GM12892 (cell line): ENCODE data around the gene DDX20.
A peak's percentile ranks its signal among the peaks of the same experiment; 100 is the strongest.
"Not testable (repeated sequence)": the region's sequence is repeated elsewhere in the genome, so short reads cannot be mapped to it uniquely, and the experiment has no call there.

Experiments
- DNase-seq: peaks from one replicate; pipeline ENCODE4 v3.0.0; 2011; ENCODE audit not compliant: insufficient read length
- FAIRE-seq: peaks from 2 replicates; lab custom pipeline; 2011; peaks lifted over from hg19 to GRCh38; lab: Jason Lieb, UNC
- POLR2A ChIP-seq: IDR thresholded peaks from 2 replicates; pipeline ENCODE4 v1.6.1; 2011; ENCODE audit warnings: low read depth, low read length, control low read depth
- POLR2AphosphoS5 ChIP-seq: IDR thresholded peaks from 2 replicates; pipeline ENCODE4 v1.6.1; 2011; ENCODE audit warnings: low read depth, low read length, control low read depth
- TAF1 ChIP-seq: IDR thresholded peaks from 2 replicates; pipeline ENCODE4 v1.6.1; 2011; ENCODE audit warnings: low read depth, mild to moderate bottlenecking, control low read depth, low read length, borderline replicate concordance

The DDX20 gene

DNA sequence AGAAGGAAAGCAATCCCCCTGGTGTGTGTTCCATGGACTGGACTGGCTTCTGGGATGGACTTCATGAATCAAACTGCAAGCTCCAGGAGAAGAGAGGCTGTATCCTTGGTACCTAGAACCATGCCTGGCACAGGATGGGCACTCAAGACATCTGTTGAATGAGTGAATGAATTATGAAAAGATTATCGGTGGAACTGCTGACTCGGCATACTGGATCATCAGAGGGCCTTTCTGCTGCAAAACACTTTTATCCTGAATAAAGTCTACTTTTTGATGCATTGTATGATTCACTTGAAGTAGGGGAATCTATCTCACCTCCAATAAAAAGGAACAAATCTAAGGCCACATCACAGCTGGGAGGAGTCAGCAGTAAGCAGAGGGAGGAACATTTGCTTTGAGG is 42.9 kb downstream of the DDX20 start:
- no peak for FAIRE-seq
- no peak for TF ChIP-seq TAF1
- no peak for TF ChIP-seq POLR2AphosphoS5
- TF ChIP-seq POLR2A, result no peak

DNA sequence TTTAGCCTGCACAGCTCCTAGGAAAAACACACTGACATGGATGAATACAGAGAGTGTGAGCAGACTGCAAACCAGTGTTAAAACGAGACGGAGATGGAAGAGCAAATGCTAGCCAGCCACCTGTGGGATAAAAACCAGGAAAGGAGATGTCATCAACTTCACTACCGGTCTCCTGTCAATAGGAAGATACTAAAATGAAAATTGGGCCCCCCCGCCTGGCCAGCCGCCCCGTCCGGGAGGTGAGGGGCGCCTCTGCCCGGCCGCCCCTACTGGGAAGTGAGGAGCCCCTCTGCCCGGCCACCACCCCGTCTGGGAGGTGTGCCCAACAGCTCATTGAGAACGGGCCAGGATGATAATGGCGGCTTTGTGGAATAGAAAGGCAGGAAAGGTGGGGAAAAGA is 44.0 kb downstream of the DDX20 start:
- FAIRE-seq, DNase-seq: not testable (repeated sequence)

More for the DNA sequence above, 42.9 kb downstream of the DDX20 start:
- no peak for DNase-seq

DNA sequence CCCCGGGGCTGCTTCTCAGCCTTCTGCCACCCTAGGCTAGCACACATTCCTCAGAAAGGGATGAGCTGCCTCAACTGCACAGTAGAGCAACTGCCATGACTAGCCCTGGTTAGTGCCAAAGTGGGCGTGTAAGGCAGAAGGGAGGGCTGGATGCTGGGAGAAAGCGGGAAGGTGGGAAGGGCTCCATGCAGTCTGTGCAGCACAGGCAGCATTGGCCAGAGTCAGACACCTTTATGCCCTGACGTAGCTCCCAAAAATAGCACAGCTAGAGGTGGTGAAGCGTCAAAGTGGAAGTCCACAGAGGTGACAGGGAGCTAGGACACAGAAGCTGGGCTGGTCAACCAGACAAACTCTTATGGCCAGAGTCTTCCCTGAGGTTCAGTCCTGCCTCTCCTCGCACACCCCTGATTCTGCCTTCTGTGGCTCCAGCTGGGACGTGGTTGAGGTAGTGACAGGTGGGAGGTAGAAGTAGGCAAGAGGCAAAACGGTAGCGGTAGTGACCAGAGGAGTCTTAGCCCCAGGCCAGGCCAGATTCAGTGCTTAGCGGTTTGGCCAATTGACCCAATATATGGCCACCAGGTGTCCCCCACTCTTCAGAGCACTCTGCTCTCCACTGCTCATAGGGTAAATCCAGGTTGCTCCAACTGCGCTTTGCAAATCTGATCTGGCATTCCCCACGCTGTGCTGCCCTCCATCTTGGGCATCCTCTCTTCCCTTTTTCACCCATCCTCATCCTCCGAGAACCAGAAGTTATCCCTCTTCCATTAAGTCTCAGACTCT is 45.6 kb downstream of the DDX20 start:
- DNase-seq (no peak), FAIRE-seq (no peak)

DNA sequence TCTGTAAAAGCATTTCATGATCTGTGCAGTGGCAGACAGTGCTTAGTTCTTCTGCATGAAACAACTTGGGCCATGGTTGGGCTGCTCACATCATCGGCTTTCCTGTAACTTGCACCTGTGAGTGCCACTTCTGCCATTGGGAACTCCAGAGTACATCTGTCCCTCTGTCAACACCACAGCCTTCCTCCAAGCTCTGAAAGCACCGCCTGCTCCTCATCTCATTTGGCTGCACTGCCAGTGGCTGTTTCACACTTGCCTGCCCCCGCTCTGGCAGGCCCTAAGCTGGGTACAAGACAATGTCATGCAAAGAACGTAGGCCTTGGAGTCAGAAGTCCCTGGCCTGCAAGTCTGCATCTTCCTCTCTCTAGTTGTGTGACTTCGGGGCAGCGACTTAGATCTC is 46.4 kb downstream of the DDX20 start:
- TF ChIP-seq TAF1, result no peak
- FAIRE-seq (no peak), DNase-seq (no peak)

More for the DNA sequence above, 45.6 kb downstream of the DDX20 start:
- TF ChIP-seq POLR2AphosphoS5, result no peak
- no peak for TF ChIP-seq POLR2A
- TF ChIP-seq TAF1, result no peak

DNA sequence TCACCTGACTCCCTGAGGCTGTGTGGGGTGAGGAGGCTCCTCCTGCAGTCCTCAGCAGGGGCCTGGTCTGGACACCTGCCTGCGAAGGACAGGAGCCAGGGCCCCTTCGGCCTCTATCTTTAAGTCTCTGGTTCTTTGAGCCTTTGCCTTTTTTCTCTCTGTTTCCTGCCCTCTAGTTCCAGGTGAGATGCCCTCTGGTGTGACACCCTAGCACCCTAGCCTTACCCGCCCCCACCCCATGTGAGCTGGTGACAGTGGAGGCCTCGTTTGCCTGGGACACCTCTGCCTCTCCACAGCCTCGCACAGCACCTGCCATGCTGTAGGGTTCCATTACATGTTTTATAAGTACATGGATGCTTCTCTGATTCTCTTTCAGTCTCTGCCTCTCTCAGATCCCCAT is 47.3 kb downstream of the DDX20 start:
- DNase-seq (no peak), FAIRE-seq (no peak)
- TF ChIP-seq POLR2AphosphoS5, result no peak
- TF ChIP-seq POLR2A, result no peak
- TF ChIP-seq TAF1, result no peak

DNA sequence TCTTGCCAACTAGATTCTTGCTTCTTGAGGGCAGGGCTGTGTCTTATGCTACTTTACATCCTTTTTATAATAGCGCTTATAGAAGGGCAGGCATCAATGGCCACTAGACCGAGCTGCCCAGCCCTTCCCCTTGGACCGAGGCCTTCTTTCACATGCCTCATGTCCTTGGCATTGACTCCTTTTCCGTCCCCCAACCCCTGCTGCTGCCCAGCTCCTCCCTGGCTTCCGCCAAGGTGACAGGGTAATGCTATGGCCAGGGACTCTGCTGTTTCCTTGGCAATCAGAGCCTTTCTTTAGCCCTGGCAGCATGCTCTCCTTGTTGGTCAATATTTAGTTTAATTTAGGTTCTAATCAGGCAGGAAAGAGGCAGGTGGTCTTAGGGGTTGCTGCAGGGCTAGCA is 48.2 kb downstream of the DDX20 start:
- TF ChIP-seq POLR2A (no peak), TAF1 (no peak), POLR2AphosphoS5 (no peak)
- no peak for FAIRE-seq
- DNase-seq, result no peak

DNA sequence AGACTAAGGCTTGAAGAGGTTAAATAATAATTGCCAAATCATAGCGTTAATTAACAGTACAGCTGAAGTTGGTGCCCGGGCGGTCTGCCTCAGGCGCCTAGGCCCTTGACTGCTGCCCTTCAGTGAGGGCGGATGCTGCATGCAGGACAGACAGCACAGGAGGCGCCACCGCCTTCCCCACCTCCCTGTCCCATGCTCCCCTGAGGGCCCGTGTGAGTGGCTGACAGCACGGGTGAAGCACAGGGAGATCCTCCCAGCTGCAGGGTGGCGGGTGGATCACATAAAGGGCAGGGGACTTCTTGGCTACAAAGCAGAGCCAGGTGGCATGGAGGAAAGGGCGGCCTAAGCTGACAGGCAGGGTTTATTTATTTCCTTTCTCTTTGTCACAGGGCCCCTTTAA is 49.1 kb downstream of the DDX20 start:
- FAIRE-seq (no peak), DNase-seq (no peak)
- no peak for TF ChIP-seq TAF1
- no peak for TF ChIP-seq POLR2A
- TF ChIP-seq POLR2AphosphoS5, result no peak

DNA sequence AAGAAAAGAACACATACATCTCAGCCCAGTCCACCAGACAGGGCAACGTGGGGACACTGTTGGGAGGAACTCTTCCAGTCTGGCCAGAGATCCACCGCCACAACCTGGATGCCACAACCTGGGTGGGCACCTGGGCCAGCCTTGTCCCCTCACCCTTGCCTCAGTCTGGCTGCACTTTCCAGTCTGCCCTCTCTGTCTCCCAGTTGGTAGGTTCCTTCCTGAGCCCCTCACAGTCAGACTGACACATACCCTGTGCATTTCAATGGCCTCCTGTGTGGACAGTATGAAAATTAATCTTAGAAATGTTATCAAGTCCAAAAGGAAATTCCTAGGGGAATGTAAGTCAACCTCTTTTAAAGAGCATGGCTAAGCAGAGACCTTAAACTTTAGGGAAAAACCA is 49.5 kb downstream of the DDX20 start:
- no peak for TF ChIP-seq POLR2AphosphoS5
- no peak for TF ChIP-seq TAF1
- no peak for TF ChIP-seq POLR2A
- DNase-seq, result no peak

DNA sequence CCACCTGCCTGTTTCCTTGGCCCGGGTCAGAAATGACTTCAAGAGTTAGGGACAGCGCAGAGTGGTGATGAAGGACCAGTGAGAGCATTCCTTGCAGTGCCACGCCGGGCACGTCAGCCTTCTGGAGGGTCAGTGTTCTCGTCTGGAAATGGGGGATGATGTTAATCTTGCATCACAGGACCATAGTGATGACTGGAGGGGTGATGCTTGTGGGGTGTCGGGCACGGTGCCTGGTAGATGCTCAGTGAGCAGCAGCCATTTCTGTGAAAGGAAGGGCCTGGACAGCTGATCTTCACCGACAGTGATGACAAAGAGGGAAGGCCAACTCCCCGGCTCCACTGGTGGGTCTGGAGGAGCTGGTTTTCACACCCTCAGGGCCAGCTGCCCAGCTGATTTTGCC is 56.2 kb downstream of the DDX20 start:
- FAIRE-seq (no peak), DNase-seq (no peak)
- TF ChIP-seq TAF1 (no peak), POLR2AphosphoS5 (no peak), POLR2A (no peak)

More for the DNA sequence above, 49.5 kb downstream of the DDX20 start:
- FAIRE-seq, result no peak

DNA sequence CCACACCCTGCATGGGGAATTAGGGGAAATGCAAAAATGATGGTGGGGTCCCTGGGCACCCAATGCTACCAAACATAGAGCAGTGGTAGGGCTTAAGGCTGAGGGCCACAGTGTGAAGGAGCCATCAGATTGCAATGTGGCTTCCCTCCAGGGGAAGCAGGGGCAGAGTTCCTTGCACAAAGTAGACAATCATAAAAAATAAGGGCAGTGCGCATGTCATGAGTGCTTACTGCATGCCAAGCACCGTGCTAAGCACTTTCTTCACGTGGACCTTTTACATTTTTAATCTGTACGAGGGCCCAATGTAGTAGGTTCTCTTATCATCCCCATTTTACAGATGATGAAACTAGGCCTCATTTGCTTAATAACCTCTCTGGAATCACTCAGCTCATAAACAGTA is 56.6 kb downstream of the DDX20 start:
- FAIRE-seq (no peak), DNase-seq (no peak)
- TF ChIP-seq TAF1 (no peak), POLR2A (no peak), POLR2AphosphoS5 (no peak)

DNA sequence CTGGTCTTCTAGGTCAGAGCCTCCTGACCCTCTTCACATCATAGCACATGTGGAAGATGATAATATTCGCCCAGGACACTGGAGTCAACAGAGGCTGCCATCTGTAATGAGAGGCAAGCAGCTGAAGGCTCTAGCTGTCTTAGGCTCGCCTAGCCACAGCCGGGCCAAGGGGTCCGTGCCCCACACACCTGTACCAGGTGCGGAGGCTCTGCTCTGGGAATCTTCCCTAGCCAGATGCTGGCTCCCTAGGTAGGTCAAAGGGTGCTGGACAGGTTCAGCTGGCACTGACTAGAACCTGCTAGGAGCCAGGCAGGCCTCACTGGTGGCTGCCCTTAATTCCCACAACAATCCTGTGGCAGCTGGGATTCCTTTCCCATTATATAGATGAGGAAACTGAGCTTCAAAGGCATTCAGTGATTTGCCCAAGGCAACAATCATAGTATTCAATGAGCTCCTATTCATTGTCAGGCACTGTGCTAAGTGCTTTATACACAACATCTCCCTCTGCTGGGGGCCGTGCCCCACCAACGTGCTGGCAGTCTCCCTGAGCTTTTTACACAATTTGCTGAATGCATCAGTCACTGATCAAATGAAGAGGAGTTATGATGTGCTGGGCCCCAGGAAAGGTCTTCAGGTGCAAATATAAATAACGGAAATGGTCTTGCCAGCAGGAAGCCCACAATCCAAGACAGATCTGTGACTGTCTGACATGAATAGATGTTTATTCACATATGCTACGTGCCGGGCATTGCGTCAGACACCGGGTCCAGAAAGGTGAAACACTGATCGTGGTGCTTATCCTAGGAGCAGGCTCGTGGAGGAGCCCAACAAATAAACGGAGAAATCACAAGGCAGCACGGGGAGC is 58.0 kb downstream of the DDX20 start:
- FAIRE-seq, result peak; percentile 42
- DNase-seq, result no peak
- TF ChIP-seq POLR2AphosphoS5, result no peak
- TF ChIP-seq TAF1, result no peak

DNA sequence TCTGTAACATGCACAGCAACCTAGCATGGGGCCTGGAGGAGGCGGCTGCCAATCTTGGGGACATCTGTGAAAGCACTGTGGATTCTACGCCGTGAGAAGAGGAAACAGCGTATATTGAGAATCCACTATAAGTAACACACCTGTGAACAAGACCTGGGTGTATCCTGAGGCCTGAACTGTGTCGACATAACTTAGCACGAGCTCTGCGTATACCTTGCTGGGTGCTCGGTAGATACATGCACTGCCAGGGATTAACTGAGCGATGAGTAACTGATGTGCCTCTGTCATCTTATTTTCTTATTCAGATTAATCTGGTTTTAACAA is 58.6 kb downstream of the DDX20 start:
- TF ChIP-seq TAF1 (no peak), POLR2AphosphoS5 (no peak), POLR2A (no peak)
- FAIRE-seq, result no peak
- DNase-seq, result no peak
